HG03378 (cell line): ENCODE results near the gene KIAA1549.

Experiments
- ATAC-seq: cut with Tn5 transposase; IDR thresholded peaks from one replicate; pipeline ENCODE4 v1.9.1; 2021; ENCODE audit warnings: mild to moderate bottlenecking, moderate library complexity; ENCODE audit not compliant: unreplicated experiment

Gene KIAA1549

DNA sequence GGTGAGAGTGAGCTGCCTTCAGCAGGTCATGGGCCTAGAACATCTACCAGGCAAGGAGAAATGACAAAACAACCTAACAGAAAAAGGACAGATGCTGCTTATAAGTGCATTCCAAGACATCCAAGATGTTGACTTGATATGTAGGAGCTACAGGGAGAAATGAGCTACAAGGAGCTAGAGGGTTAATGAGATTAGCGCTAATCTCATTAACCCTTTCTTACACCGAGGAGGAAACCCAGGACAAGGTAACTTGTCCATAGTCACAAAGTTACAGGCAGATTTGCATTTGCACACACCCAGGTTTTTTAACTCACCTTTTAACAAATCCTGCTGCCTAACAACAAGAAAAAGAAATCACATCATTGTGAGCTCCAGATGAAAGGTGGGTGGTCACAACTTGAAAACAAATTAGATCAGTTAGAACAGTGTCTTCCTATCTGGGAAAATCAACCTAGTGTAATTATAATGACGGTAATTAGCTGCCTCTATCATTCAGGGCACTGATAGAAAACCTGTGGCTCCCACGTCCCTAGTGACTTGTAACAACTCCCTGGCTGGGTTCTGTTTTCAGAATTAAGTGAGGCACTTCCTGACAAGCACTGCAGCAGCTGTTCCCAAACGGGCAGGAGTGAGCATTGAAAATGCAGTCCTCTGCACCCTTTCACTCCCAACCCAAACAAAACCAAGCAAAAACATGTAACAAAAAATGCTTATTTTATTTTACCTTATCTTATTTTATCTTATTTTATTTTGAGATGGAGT is 5.7 kb downstream of the KIAA1549 start:
- ATAC-seq = no peak

DNA sequence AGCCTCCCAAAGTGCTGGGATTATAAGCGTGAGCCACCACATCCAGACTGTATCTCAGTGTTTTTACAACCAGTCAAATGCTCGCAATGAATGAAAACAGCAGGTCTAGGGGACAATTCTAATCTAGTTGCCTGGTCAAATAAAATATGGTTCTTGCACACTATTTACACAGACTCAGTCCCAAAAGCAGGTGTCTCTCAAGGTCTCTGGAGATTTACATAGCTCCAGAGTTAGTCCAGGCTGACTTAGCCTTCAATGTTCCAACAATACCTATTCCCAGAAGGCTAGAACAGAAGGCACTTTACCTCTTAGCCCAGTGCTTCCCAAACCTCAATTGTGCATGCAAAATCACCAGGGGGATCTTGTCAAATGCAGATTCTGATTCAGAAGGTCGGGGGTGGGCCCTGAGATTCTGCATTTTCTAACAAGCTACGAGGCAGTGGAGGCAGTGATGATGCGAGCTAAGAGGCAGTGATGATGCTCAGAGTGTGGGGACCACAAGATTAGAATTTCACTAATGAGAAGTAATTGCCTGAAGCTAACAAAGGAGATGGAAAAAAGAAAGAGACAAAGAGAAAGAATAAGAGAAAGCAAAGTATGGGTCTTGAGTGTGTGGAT is 6.4 kb downstream of the KIAA1549 start:
- no peak for ATAC-seq

DNA sequence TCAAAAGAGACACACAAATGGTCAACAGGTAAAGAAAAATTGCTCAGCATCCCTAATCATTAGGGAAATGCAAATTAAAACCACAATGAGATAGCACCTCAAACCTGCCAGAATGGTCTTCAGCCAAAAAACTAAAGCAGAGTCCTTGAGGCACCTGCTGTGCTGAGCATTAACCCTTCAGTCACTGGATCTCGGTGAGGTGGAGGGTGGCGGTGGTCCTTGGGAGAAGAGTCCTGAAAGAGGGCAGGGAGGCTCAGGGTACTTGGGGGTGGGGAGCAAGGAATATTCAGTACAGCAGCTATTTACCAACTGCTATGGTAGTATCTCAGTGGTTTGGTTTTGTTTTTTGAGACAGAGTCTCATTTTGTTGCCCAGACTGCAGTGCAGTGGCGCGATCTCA is 7.1 kb downstream of the KIAA1549 start:
- ATAC-seq = no peak

DNA sequence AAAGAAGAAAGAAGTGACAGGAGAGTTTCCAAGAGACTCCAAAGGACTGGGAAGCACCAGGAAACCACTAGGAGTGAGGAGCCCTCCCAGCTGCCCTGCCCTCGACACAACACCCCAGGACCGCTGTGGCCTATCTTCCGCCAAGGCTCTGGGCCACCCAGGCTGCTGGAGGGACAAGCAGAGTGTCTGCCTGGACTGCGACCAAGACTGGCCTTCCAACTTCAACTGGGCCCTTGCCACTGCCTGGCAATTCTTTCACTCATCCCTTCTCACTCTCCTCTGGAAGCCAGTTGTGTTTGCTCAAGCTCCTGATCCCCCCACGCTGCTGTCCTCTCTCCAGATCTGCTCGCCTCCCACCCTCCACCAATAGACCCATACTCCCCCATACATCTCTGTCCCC is 10.2 kb downstream of the KIAA1549 start:
- ATAC-seq = no peak

DNA sequence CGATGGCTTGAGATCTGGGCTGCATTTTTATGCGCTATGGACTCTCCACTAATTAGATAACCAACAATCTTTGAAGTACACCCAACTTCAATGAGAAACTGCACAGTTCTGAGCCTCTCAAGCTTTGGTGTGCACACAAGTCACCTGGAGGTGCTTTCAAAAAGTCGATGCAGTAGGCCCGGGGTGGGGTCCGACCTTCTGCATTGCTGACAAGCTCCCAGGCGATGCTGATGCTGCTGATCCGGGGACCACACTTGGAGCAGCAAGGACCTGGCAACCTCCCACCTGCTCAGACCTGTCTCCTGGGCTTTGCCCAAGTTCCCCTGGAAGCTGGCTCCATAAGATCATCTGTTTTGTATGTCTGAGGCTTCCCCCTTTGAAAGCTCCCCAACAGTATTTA is 10.7 kb downstream of the KIAA1549 start:
- ATAC-seq = no peak

DNA sequence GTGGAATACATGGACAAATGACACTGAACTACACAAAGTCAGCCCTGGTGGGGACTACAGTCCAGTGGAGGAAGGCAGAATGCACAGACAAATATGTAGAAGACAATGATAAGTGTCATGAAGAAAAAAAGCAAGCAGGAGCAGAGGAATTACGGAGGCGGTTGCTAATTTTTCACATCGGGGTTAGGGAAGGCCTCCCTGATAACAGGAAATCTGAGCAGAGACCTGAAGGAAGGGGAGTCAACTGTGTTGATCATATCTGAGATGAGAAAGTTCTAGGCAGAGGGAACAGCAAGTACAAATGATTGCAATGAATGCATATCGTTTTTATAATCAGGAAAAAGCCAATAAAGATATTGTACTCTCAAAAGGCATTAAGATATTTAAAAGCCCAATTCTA is 14.0 kb downstream of the KIAA1549 start:
- ATAC-seq = no peak

DNA sequence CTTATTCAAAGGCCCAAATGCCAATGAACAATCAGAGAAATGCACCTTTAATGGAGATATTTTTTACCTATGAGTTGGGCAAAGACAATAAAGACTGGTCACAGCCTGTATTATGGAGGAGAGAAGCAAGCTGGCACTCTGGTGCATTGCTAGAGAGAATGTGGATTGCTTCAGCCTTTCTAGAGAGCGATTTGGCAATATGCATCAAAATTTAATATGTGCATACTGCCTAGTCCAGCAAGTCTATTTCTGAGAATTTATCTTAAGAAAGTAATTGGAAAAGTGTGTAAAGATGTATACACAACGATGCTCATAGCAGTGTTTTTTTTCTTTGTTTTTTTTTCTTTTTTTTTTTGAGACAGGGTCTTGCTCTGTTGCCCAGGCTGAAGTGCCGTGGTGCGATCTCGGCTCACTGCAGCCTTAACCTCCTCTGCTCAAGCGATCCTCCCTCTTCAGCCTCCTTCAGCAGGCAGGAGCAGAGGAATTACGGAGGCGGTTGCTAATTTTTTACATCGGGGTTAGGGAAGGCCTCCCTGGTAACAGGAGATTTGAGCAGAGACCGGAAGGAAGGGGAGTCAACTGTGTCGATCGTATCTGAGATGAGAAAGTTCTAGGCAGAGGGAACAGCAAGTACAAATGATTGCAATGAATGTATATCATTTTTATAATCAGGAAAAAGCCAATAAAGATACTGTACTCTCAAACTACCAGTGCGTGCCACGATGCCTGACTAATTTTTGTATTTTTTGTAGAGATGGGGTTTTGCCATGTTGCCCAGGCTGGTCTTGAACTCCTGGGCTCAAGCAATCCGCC is 16.4 kb downstream of the KIAA1549 start:
- ATAC-seq = no peak

DNA sequence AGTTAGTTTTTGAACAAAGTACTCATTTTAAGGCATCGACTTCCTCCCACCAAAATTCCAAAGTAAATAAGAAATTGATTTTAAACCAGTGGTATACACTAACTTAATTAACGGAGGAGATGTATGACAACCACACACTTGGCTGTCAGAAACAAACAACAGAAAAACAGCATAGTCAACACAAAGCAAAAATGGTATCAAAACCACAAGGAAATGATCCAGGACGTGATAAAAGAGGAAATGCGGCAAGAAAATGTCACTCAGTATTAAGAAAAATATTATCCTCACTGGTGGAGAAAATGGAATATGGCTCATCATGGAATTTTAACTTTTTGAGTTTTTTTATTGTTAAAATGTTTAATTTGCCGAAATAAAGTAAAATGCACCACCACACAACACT is 17.5 kb downstream of the KIAA1549 start:
- ATAC-seq = no peak

DNA sequence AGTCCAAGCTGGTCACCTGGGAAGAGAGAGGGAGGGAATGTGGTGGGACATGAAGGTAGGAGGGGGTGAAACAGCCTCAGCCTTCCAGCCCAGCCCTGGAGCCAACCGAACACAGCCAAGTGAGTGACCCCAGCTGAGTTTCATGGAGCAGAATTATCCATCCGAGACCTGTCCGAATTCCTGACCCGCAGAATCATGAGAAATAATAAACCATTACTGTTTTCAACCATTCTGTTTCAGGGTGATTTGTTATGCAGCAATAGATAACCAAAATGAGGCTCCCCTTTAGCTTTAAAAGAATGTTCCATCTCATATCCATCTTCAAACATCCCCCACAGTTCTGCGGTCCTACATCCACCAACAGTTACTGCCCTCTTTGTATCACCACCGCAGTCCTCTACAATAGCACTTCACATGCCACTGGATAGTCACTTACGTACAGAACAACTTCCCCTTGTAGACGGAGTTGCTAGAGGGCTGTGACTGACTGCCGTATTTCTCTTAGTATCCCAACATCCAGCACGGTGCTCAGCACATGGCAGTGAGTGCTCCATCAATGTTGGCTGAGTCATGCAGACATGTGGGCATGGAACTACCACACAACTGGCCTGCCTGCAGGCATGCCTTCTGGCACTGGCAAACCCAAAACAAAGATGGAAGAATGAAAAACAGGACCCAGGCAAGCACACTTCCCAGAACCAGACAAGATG is 18.5 kb downstream of the KIAA1549 start:
- ATAC-seq = no peak

DNA sequence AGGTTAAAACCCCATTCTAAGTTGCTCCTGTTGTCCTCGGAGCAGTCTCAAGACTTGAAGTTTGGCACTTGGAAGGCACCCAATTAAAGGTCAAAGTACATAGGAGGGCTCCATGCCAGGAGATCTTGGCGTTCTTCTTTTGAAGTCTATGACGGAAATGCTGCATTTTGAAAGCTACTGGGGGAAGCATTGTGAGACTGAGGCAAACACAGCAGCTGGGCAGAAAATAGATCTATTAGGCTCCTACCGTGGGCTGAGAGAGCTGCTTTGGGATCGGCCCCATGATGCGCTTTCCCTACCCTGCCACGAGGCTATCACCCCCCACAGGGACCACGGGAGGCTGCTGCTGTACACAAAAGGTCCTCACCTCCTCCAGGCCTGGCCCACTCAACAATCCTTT is 20.0 kb downstream of the KIAA1549 start:
- no peak for ATAC-seq

DNA sequence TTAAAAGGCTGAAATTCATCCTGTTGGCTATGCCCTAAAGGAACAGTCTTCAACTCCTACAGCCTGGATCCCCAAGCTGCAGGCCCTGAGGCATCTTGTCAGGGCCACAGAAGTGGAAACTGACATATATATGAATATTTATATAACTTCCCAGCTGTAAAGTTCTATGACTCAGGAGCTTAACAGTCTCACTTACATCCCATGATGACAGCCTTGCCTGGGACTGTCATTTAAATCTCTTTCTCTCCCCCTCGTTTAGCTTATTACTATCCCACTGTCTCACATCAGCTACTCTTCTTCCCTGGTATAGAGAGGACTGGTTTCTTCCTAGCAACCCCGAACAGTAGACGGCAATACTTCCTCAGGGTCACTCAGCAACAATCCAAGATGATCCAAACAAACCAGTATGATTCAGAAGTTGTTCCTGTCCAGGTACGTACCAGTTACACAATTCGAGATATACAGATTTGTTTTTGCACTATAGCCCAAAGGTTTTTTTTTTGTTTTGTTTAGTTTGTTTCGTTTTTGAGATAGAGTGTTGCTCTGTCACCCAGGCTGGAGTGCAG is 22.7 kb downstream of the KIAA1549 start:
- ATAC-seq = no peak

DNA sequence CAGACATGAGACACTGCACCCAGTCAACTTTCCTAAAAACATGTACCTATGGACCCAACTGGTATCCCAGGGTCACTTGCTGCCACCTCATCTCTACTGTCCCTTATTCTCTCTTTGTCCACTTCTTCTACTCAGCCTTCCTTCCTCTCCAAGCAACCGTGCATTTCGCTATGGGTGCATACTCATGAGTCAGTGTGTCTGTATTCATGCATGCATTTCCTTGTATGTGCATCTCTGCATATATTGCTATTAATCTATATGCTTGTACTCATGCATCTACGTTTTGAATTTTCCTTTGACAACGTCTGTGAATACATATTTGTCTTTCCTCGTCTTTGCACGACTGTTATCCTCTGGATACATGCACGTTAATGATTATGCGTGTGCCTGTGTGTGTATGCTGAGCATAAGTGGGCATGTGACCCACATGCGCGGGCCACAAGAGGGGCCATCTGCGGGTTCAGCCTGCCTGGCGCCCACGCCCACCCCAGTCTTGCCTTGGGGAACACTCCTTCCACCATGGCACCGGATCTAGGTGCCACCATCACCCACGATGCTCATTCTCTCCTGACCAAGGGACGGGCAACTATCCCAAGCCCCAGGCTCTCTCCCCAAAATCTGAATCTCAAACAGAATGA is 23.3 kb downstream of the KIAA1549 start:
- ATAC-seq = no peak

DNA sequence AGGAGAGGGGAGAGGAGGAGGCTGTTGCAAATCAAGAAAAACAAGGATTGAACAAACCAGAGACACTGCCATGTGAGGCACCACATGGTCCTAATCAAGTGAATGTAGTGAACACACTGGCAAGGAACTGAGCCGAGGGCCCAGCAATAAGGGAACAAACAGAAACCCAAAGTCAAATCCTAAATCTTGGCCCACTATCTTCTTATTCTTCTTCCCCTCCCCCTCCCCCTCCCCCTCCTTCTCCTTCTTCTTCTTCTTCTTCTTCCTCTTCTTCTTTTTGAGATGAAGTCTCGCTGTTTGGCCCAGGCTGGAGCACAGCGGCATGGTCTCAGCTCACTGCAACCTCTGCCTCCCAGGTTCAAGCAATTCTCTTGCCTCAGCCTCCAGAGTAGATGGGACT is 24.0 kb downstream of the KIAA1549 start:
- no peak for ATAC-seq

DNA sequence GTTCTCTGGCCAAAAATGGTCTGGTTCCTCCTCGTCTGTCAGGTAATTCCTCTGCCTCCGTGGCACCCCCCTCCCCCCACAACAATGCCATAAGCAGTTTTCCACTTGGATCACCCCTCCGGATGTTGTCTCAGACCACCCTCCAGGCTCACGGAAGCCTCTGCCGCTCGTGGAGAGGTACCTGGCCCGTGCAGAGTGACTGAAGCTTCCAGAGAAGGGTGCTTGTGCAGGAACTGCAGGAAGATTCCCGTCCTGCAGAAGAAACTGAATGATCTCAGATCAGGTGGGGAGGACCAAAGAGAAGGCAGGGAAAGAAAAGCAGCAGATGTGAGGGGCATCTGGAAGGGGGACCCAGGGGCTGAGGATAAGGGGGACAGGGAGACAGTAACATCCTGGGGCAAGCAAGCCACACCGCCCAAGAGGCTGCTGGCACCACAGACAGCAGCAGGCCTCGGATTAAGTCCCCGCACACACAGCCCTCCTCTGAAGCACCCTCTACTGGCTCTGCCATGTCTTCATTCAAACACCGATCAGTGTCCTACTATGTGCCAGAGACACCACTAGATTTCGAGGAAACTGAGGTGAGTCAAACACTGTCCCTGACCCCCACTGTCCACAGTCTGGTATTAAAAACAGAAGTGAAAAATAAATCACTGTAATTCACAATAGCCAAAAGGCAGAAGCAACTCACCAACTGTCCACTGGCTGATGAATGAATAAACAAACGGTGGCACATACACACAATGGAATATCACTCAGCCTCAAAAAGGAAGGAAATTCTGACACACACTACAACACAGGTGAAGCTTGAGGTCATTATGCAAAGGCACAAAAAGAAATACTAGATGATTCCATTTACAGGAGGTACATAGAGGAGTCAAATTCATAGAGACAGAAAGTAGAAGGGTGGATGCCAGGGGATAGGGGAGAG is 26.4 kb downstream of the KIAA1549 start:
- ATAC-seq = no peak

DNA sequence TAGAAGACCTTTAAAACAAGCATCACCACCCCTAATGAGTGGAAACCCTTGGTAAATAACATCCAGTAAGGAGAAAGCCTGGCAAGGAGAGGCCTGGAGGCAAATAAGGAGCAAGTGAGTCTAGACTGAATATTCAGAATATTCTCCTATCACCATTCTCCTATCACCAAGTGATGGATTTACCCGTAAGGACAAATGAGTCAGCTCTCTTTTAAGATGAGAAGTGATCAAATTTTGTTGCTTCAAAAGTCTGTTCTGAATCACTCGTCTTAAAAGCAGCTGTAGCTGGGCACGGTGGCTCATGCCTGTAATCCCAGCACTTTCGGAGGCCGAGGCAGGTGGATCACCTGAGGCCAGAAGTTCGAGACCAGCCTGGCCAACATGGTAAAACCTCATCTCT is 28.4 kb downstream of the KIAA1549 start:
- no peak for ATAC-seq

DNA sequence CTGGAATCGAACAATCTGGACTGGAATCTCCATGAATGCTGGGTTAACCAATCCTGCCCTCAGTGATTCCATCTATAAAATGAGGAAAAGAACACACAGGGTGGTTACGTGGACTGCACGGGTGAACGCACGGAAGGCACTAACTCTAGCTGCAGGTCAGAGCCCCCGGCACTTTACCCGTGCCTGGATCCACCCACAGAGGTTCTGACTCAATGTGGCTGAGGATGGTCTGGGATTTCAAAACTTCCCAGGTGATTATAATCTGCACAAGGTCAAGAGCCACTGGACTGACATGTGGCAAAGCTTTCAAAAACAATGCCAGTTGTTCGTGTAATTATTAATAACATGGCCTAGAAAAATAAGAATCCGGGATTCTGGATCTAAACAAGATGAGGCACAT is 29.2 kb downstream of the KIAA1549 start:
- ATAC-seq = no peak

DNA sequence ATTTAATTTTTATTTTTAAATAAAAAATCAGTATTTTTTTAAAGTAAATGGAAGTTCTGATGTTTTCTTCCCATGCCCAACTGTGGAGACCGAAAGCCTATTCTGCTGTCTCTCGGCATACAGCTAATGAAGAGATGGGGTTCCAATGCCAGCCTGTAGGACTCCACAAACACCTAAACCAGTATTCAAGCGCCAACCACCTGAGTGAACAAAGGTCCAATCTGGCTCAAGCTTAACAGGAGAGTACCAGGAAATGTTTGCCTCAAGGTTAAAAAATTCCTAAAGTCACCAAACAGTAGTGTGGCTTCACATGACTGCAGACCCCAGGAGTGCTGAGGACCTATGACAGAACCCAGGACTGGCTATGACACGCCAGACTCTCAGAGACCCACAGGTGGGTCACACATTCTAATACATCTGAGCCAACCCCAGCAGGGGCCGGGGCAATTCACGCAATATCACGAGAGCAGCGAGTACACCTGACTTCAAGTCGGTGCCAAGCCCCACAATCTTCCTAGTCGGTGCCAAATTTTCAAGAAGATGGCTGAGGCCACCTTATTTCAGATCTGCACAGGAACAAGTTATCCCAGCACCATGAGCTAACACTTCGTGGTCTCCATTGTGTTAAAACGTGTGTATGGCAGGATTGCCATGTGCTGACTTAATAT is 31.6 kb downstream of the KIAA1549 start:
- ATAC-seq = no peak

DNA sequence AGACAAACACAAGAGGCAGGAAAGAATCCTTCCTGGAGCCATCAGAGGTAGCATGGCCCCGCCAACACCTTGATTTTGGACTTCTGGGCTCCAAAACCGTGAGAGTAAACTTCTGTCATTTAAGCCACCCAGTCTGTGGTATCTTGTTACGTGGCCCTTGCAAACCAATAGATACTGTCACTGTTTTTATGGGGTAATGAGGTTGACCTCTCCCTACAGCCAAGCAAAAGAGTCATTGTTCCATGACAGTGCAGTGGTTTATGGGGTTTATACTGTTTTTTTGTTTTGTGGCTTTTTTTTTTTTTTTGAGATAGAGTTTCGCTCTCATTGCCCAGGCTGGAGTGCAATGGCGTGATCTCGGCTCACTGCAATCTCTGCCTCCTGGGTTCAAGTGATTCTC is 32.8 kb downstream of the KIAA1549 start:
- ATAC-seq = no peak

DNA sequence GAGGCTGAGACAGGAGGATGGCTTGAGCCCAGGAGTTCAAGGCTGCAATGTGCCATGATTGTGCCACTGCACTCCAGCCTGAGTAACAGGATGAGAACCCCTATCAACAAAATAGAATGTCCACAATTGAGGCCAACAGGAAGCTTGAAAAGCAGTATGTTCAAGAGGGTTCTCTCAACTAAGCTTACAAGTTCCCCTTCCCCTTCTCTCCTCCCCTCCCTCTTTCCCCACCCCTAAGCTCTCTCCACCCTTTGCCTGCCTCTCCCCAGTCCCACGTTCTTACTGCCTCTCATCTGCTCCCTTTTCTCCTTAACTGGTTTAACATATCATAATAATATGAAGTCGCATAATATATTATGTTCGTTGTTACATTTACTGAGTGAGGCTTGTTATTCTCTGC is 35.4 kb downstream of the KIAA1549 start:
- no peak for ATAC-seq
